H1 (cell line): Measurements from ENCODE around the gene TCP11. TPM values are rescaled to one million over a fixed set of nuclear protein-coding genes. Genes with fewer than 3 reads are reported as not detected.

Experiments used
- CTCF ChIA-PET: fragments of 300-600 bp; sonication (Branson Sonifier 250); formaldehyde crosslinking; loops from one replicate; lab custom pipeline; 2021; ENCODE audit not compliant: partially characterized antibody; lab: Charles Lee
- POLR2A ChIA-PET: fragments of 300-600 bp; sonication (Branson Sonifier 250); formaldehyde crosslinking; loops from one replicate; lab custom pipeline; 2021; ENCODE audit warnings: inconsistent platforms; ENCODE audit not compliant: partially characterized antibody; lab: Charles Lee
- DNase-seq, 2 experiments: peaks; one replicate each; pipeline versions ENCODE4 v3.0.0 to v3.0.0-alpha.2; 2010 to 2022; ENCODE audit warnings: low spot score in 2 of 2, low read depth in 1 of 2, mixed read lengths in 1 of 2
- FAIRE-seq: peaks from 2 replicates; lab custom pipeline; 2011; peaks lifted over from hg19 to GRCh38; lab: Jason Lieb, UNC
- H2AFZ ChIP-seq: 2 replicates; pipeline ENCODE4 v1.8.1; 2012; ENCODE audit warnings: low read length, inconsistent platforms
- H2AK5ac ChIP-seq: 2 replicates; pipeline ENCODE4 v1.6.1; 2013; ENCODE audit warnings: low read depth, low read length
- H2BK120ac ChIP-seq: replicated peaks from 2 replicates; pipeline ENCODE3; 2013; ENCODE audit warnings: low read depth, low read length, inconsistent platforms
- H2BK12ac ChIP-seq: 2 replicates; pipeline ENCODE4 v1.6.1; 2013; ENCODE audit warnings: low read depth, low read length
- H2BK15ac ChIP-seq: 2 replicates; pipeline ENCODE4 v1.6.1; 2013; ENCODE audit warnings: low read length
- H2BK20ac ChIP-seq: 2 replicates; pipeline ENCODE4 v1.6.1; 2013; ENCODE audit warnings: low read length
- H2BK5ac ChIP-seq: 2 replicates; pipeline ENCODE4 v1.6.1; 2013; ENCODE audit warnings: low read depth, low read length
- H3K14ac ChIP-seq: 2 replicates; pipeline ENCODE4 v1.6.1; 2013; ENCODE audit warnings: inconsistent platforms; ENCODE audit not compliant: insufficient read length
- H3K18ac ChIP-seq: 2 replicates; pipeline ENCODE4 v1.6.1; 2013; ENCODE audit warnings: low read length; ENCODE audit errors: extremely low read depth
- H3K23ac ChIP-seq: 2 replicates; pipeline ENCODE4 v1.6.1; 2013; ENCODE audit warnings: inconsistent platforms; ENCODE audit not compliant: insufficient read length
- H3K23me2 ChIP-seq: 2 replicates; pipeline ENCODE4 v1.6.1; 2013; ENCODE audit warnings: low read depth, low read length
- H3K27ac ChIP-seq: 2 replicates; pipeline ENCODE4 v1.6.1; 2011; ENCODE audit warnings: low read depth, low read length, inconsistent platforms
- H3K27me3 ChIP-seq, 4 experiments: replicated peaks in 1 of 4; 1 replicate in 1 of 4; 2 replicates in 3 of 4; pipeline versions ENCODE4 v1.6.1 to v1.8.1; 2011 to 2013; ENCODE audit warnings: low read length in 3 of 4, mild to moderate bottlenecking in 3 of 4, inconsistent platforms in 2 of 4, mixed read lengths in 2 of 4, moderate library complexity in 1 of 4; ENCODE audit not compliant: control insufficient read depth in 3 of 4, insufficient read depth in 3 of 4; ENCODE audit errors: extremely low read depth in 1 of 4
- H3K36me3 ChIP-seq, 4 experiments: 2 replicates each; pipeline versions ENCODE4 v1.6.1 to v1.8.1; 2011 to 2013; ENCODE audit warnings: mild to moderate bottlenecking in 4 of 4, low read length in 3 of 4, moderate library complexity in 2 of 4, control low read depth in 1 of 4, inconsistent platforms in 1 of 4; ENCODE audit not compliant: insufficient read depth in 4 of 4, control insufficient read depth in 2 of 4
- H3K4ac ChIP-seq: replicated peaks from 2 replicates; pipeline ENCODE3; 2013; ENCODE audit warnings: low read length, low read depth, mixed read lengths, inconsistent platforms; ENCODE audit not compliant: insufficient read length
- H3K4me1 ChIP-seq, 4 experiments: replicated peaks in 1 of 4; 1 replicate in 1 of 4; 2 replicates in 3 of 4; pipeline versions ENCODE4 v1.6.1 to v1.8.1; 2011 to 2013; ENCODE audit warnings: low read length in 3 of 4, inconsistent platforms in 2 of 4, mixed read lengths in 1 of 4; ENCODE audit not compliant: insufficient read depth in 4 of 4, control insufficient read depth in 3 of 4
- H3K4me2 ChIP-seq, 2 experiments: 2 replicates each; pipeline versions ENCODE4 v1.6.1 to v1.8.1; 2011 to 2013; ENCODE audit warnings: low read depth in 2 of 2, low read length in 2 of 2, control low read depth in 1 of 2, inconsistent platforms in 1 of 2, mild to moderate bottlenecking in 1 of 2; ENCODE audit not compliant: insufficient read depth in 1 of 2
- H3K4me3 ChIP-seq, 4 experiments: fragments of 200-600, 300-600 bp in 1 of 4; sonication (generic), shearing (Covaris generic), sonication (Bioruptor Twin) in 1 of 4; 2 replicates each; pipeline versions ENCODE4 v1.5.1 to v1.8.1; 2011 to 2016; ENCODE audit warnings: low read length in 4 of 4, low read depth in 3 of 4, control low read depth in 2 of 4, inconsistent platforms in 2 of 4, mild to moderate bottlenecking in 2 of 4, mixed read lengths in 1 of 4, moderate library complexity in 1 of 4; ENCODE audit not compliant: insufficient read depth in 2 of 4; ENCODE audit errors: extremely low read depth in 1 of 4
- H3K56ac ChIP-seq: replicated peaks from 2 replicates; pipeline ENCODE3; 2013; ENCODE audit warnings: low read depth, mild to moderate bottlenecking, mixed read lengths, low read length, inconsistent platforms; ENCODE audit not compliant: insufficient read length
- H3K79me1 ChIP-seq: 2 replicates; pipeline ENCODE4 v1.6.1; 2013; ENCODE audit warnings: low read depth, low read length, control low read depth
- H3K79me2 ChIP-seq, 2 experiments: 2 replicates each; pipeline versions ENCODE4 v1.6.1 to v1.8.1; 2012 to 2013; ENCODE audit warnings: low read length in 2 of 2, mild to moderate bottlenecking in 2 of 2, inconsistent platforms in 1 of 2; ENCODE audit not compliant: insufficient read depth in 2 of 2, control insufficient read depth in 1 of 2
- H3K9ac ChIP-seq, 4 experiments: replicated peaks in 1 of 4; 1 replicate in 1 of 4; 2 replicates in 3 of 4; pipeline versions ENCODE4 v1.6.1 to v1.8.1; 2011 to 2013; ENCODE audit warnings: low read depth in 3 of 4, low read length in 3 of 4, control low read depth in 2 of 4, mild to moderate bottlenecking in 2 of 4, moderate library complexity in 2 of 4, inconsistent platforms in 1 of 4; ENCODE audit errors: extremely low read depth in 1 of 4
- H3K9me3 ChIP-seq, 2 experiments: 2 replicates each; pipeline versions ENCODE4 v1.6.1 to v1.8.1; 2012 to 2013; ENCODE audit warnings: mild to moderate bottlenecking in 2 of 2, moderate library complexity in 2 of 2, control low read depth in 1 of 2, inconsistent platforms in 1 of 2, low read depth in 1 of 2, low read length in 1 of 2, mixed read lengths in 1 of 2; ENCODE audit not compliant: insufficient read depth in 2 of 2
- H4K20me1 ChIP-seq, 2 experiments: replicated peaks in 1 of 2; 2 replicates each; pipeline versions ENCODE3 to v1.8.1; 2011 to 2013; ENCODE audit warnings: inconsistent platforms in 2 of 2, low read length in 2 of 2, mild to moderate bottlenecking in 1 of 2; ENCODE audit not compliant: insufficient read depth in 2 of 2, control insufficient read depth in 1 of 2
- H4K5ac ChIP-seq: 2 replicates; pipeline ENCODE4 v1.6.1; 2013; ENCODE audit warnings: low read length, low read depth, mixed read lengths, inconsistent platforms; ENCODE audit not compliant: insufficient read length
- H4K8ac ChIP-seq: 2 replicates; pipeline ENCODE4 v1.8.0; 2013; ENCODE audit warnings: mild to moderate bottlenecking, moderate library complexity, low read length, inconsistent platforms; ENCODE audit not compliant: insufficient read depth; ENCODE audit errors: extremely low read depth
- H4K91ac ChIP-seq: replicated peaks from 2 replicates; pipeline ENCODE3; 2013; ENCODE audit warnings: low read length, mixed read lengths, inconsistent platforms; ENCODE audit not compliant: insufficient read length
- CTBP2 ChIP-seq: IDR thresholded peaks from 2 replicates; pipeline ENCODE4 v1.7.0; 2011; ENCODE audit warnings: borderline replicate concordance, mild to moderate bottlenecking, moderate library complexity, mixed read lengths, low read length; ENCODE audit not compliant: insufficient read depth, insufficient read length
- EP300 ChIP-seq, 2 experiments: IDR thresholded peaks; 1 replicate in 1 of 2; 2 replicates in 1 of 2; pipeline ENCODE4 v1.6.1; 2011 to 2012; ENCODE audit warnings: low read depth in 2 of 2, low read length in 2 of 2, mild to moderate bottlenecking in 2 of 2, borderline replicate concordance in 1 of 2, inconsistent platforms in 1 of 2, moderate library complexity in 1 of 2
- EZH2 ChIP-seq: fragments of 200-600 bp; sonication (generic); IDR thresholded peaks from 2 replicates; pipeline ENCODE4 v1.7.1; 2012; ENCODE audit warnings: low read depth, mild to moderate bottlenecking, moderate library complexity, low read length, inconsistent platforms; ENCODE audit not compliant: severe bottlenecking
- KDM4A ChIP-seq: IDR thresholded peaks from one replicate; pipeline ENCODE4 v1.7.1; 2012; ENCODE audit warnings: low read depth, mild to moderate bottlenecking, moderate library complexity, low read length, inconsistent platforms; ENCODE audit not compliant: severe bottlenecking
- MAFK ChIP-seq: IDR thresholded peaks from 2 replicates; pipeline ENCODE4 v1.6.1; 2012; ENCODE audit warnings: low read depth, mild to moderate bottlenecking, improper control_type of control experiment, low read length
- POLR2A ChIP-seq, 2 experiments: IDR thresholded peaks; 1 replicate in 1 of 2; 2 replicates in 1 of 2; pipeline ENCODE4 v1.6.1; 2011; ENCODE audit warnings: low read depth in 2 of 2, low read length in 2 of 2, mild to moderate bottlenecking in 2 of 2; ENCODE audit errors: control extremely low read depth in 1 of 2
- POLR2AphosphoS5 ChIP-seq: IDR thresholded peaks from 2 replicates; pipeline ENCODE4 v1.6.1; 2011; ENCODE audit warnings: low read depth, low read length
- SUZ12 ChIP-seq: fragments of 200-600 bp; sonication (generic); IDR thresholded peaks from 2 replicates; pipeline ENCODE4 v1.6.1; 2012; ENCODE audit warnings: mild to moderate bottlenecking, inconsistent platforms, low read length, moderate library complexity, mixed read lengths
- TAF1 ChIP-seq: IDR thresholded peaks from 2 replicates; pipeline ENCODE4 v1.6.1; 2011; ENCODE audit warnings: mild to moderate bottlenecking, low read depth, low read length
- WGBS, 2 experiments: shearing (Covaris generic) in 1 of 2; methylation state at CpG; one replicate each; pipeline versions ENCODE4 v1.1.6 to v1.1.7; 2013 to 2015; ENCODE audit warnings: low lambda C conversion rate in 2 of 2, mixed read lengths in 2 of 2, inconsistent platforms in 1 of 2, low coverage in 1 of 2, missing lambda C conversion rate in 1 of 2; ENCODE audit not compliant: insufficient replicate concordance in 2 of 2, insufficient coverage in 1 of 2, insufficient read length in 1 of 2; ENCODE audit errors: extremely low coverage in 1 of 2, missing lambda C conversion rate in 1 of 2; 5-methylcytosine and 5-hydroxymethylcytosine counted together
- polyA plus RNA-seq, 7 experiments: library from polyadenylated mRNA; depleted of rRNA in 3 of 7; stranded (reverse) in 5 of 7; unstranded in 2 of 7; fragments of >200 nt in 5 of 7; fragments of 200-250 nt in 2 of 7; gene quantifications; 1 replicate in 5 of 7; 2 replicates in 1 of 7; 4 replicates in 1 of 7; pipeline versions ENCODE4 v1.2.1 to v1.2.3, GENCODE V29; 2011 to 2013; ENCODE audit warnings: missing spikeins in 2 of 7, mixed read lengths in 2 of 7
- total RNA-seq: library from RNA; stranded (reverse); fragmentation: NEBNext Ultra II Directional; extraction: Animal tissue kit (Norgen Biotek cat#: 25700); gene quantifications from 2 replicates; pipeline ENCODE4 v1.2.1, GENCODE V29; 2021

Gene TCP11
- total and polyA plus RNA-seq, 2 of the 8 experiments (the other 6 are each of a cell fraction or from before 2014, with no cell fraction given) = 0.11 TPM; not detected in 1

DNA sequence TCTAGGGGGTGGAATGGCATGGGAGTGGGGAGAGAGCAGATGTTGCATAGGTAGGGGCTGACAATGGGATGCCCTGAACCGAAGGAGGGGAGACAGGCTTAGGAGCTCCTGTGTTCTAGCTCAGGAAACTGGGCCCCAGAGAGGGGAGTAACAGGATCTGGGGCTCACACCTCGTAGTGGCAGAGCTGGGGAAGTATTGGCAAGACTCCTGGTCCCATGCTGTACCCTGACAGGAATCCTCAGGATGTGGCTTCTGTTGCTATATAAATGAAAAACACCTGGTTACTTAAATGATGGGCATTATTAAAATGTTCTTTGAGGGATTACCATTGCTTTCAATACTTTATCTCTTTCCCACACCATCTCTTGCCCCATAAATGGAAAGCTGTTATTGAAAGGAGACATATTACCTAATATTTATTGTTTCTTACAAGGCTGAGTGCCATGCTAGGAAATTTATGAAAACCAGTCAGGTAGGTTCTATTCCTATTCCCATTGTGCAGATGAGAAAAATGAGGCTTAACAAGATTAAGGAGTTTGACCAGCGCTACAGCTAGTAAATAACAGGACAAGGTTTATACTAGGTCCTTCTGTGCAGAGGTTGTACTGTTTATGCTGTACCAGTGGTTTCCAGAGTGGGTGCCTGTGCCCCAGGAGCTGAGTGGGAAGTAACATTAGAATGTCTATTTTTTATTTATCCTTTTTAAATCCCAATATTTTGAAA is 35.3 kb upstream of the TCP11 start:
- Histone ChIP-seq H3K23ac (no peak overlapping the region), H3K9me3 (no peaks in the 10 kb centered on the region), H3K79me2 (no peaks in the 10 kb centered on the region), H3K56ac (no peak overlapping the region), H3K4me3 (no peak overlapping the region), H3K14ac (no peak overlapping the region), H2AFZ (no peak overlapping the region), H3K27ac (no peak overlapping the region), H3K4ac (no peak overlapping the region), H3K4me1 (no peaks in the 10 kb centered on the region; a peak in 2 of 7 replicates), H2BK20ac (no peak overlapping the region), H3K9ac (no peak overlapping the region), H2BK15ac (no peak overlapping the region), H3K18ac (no peak overlapping the region), H2BK5ac (no peak overlapping the region), H4K5ac (no peak overlapping the region), H2BK12ac (no peak overlapping the region), H4K8ac (no peak overlapping the region), H2AK5ac (no peak overlapping the region), H3K23me2 (no peaks in the 10 kb centered on the region), H3K36me3 (no peaks in the 10 kb centered on the region), H3K27me3 (peaks cover 0 to under 1% (median 0%) of the 10 kb centered on the region in 4 experiments; a peak in 4 of 7 replicates), H4K91ac (no peak overlapping the region), H4K20me1 (no peaks in the 10 kb centered on the region), H3K79me1 (no peaks in the 10 kb centered on the region), H2BK120ac (no peak overlapping the region), H3K4me2 (no peak overlapping the region)
- no peak for DNase-seq
- CTCF ChIA-PET = interaction anchor here (0.7 to 1.6 kb wide), 10 partner anchors 11 to 169 kb away, joined by 3 to 6 read pairs (median 4); no protein-coding TSS in a partner anchor
- WGBS, 2 experiments = 78% methylated on average over 3 of the region's 3 CpGs; no CpG with 5 or more reads in 1 of the 2 experiments
- POLR2A ChIA-PET = no interaction called here
- no peak for FAIRE-seq
- TF ChIP-seq EZH2 = no peak
- TF ChIP-seq MAFK = no peak
- no peak for TF ChIP-seq TAF1
- no peak for TF ChIP-seq CTBP2
- no peak for TF ChIP-seq POLR2A (IDR thresholded peaks at IDR 0.05; ENCODE audit: control extremely low read depth in 1 of 2, low read depth in 2 of 2, low read length in 2 of 2)
- TF ChIP-seq EP300 (IDR thresholded peaks at IDR 0.05; ENCODE audit: borderline replicate concordance in 1 of 2, low read depth in 2 of 2, low read length in 2 of 2) = no peak
- no peak for TF ChIP-seq KDM4A
- TF ChIP-seq POLR2AphosphoS5 = no peak
- TF ChIP-seq SUZ12 = no peak
